Omental fat pad (tissue), 4 donors: ENCODE measurements around the gene PLCXD1. TPM values are rescaled to one million over a fixed set of nuclear protein-coding genes. Genes with fewer than 3 reads are reported as not detected.

Experiments
- ATAC-seq: fragments of 150-250 bp; one replicate; pipeline ENCODE4 v1.9.1; 2016; ENCODE audit warnings: mild to moderate bottlenecking, moderate library complexity; ENCODE audit not compliant: low FRiP score
- DNase-seq: peaks from one replicate; pipeline ENCODE4 v3.0.0-alpha.2; 2019; ENCODE audit warnings: low spot score
- total RNA-seq, 4 donors: library from RNA; depleted of rRNA; stranded (reverse); fragments of >200 nt; gene quantifications; one replicate each; pipeline ENCODE4 v1.1.0, GENCODE V29; 2016
- TF ChIP-seq, protein P1 (sequence below), 3 donors: fragments of 450-650 bp; IDR thresholded peaks; one replicate each; pipeline ENCODE4 v1.5.1; 2016 to 2017; ENCODE audit warnings: antibody characterized with exemption in 3 of 3, mild to moderate bottlenecking in 3 of 3, moderate library complexity in 2 of 3

PLCXD1 gene
- total RNA-seq, 4 donors from 2014 or later: 12.8 to 32.3 (median 21.9) TPM

DNA sequence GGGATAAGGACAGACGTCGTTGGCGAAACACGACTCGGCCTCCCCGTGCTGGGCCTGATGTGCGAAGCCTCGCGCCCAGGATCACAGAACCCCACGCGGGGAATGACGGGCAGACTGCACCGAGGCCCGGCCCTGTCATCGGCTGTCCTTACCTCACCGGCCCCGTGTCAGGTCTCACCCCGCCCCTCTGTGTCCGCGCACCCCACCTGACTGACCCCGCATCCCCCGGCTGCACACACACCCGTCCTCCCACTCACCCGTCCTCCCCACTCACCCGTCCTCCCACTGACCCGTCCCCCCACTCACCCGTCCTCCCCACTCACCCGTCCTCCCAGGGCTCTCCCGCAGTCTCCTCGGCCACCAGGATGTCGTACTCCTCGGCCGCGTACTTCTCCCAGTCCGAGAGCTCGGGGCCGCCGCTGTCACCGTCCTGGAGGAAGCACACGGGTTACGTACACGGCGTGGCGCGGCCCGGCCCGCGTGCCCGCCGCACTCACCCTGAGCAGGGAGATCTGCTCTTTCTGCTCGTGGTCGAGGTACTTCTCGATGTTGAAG lies 57.2 kb downstream of the PLCXD1 start:
- DNase-seq: no peak
- ATAC-seq: no peak
- TF ChIP-seq, protein P1, sequence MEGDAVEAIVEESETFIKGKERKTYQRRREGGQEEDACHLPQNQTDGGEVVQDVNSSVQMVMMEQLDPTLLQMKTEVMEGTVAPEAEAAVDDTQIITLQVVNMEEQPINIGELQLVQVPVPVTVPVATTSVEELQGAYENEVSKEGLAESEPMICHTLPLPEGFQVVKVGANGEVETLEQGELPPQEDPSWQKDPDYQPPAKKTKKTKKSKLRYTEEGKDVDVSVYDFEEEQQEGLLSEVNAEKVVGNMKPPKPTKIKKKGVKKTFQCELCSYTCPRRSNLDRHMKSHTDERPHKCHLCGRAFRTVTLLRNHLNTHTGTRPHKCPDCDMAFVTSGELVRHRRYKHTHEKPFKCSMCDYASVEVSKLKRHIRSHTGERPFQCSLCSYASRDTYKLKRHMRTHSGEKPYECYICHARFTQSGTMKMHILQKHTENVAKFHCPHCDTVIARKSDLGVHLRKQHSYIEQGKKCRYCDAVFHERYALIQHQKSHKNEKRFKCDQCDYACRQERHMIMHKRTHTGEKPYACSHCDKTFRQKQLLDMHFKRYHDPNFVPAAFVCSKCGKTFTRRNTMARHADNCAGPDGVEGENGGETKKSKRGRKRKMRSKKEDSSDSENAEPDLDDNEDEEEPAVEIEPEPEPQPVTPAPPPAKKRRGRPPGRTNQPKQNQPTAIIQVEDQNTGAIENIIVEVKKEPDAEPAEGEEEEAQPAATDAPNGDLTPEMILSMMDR (IDR thresholded peaks at IDR 0.05): no peak

DNA sequence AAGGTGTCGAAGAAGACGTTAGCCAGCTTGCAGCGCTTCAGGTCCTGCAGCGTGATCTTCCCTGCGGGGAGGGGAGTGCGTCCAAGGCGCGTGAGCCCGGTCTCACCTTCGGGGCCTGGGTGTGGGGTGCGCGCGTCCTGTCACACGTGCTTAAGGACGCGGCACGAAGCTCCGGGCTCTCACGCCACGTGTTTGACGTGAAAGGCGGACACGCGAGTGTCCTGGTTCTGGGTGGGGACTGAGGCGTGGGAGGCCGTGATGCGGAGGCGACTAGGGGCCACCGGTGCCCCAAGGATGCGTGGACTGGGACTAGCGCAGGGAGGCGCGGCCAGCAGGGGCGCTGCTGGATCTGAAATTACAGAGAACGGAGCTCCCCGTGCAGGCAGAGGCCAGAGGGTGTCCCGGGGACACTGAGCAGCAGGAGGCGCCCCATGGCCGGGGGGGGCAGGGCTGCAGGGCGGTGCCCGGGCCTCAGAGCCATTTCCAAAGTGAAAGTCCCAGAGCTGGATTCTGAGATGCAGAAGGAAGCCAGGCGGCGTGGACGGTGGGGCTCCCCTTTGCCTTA lies 57.7 kb downstream of the PLCXD1 start:
- TF ChIP-seq, protein P1 (IDR thresholded peaks at IDR 0.05): no peak
- DNase-seq (no peak), ATAC-seq (no peak)

DNA sequence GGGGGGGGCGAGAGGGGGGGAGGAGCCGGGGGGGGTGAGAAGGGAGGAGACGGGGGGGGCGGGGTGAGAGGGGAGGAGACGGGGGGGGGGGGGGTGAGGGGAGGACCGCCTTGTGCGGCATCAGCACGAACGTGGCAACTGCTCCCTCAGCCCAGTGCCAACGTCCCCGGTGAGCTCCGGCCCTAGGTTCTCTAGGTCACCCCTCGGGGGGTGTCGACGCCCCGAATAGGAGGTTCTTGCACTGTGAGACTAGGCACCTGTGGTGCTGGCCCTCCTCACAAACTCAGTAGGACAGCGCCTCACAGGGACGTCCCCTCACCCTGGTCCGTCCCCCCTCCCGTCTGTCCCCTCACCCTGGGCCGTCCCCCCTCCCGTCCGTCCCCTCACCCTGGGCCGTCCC lies 58.9 kb downstream of the PLCXD1 start:
- TF ChIP-seq, protein P1 (IDR thresholded peaks at IDR 0.05): no peak
- no peak for ATAC-seq
- DNase-seq: no peak

DNA sequence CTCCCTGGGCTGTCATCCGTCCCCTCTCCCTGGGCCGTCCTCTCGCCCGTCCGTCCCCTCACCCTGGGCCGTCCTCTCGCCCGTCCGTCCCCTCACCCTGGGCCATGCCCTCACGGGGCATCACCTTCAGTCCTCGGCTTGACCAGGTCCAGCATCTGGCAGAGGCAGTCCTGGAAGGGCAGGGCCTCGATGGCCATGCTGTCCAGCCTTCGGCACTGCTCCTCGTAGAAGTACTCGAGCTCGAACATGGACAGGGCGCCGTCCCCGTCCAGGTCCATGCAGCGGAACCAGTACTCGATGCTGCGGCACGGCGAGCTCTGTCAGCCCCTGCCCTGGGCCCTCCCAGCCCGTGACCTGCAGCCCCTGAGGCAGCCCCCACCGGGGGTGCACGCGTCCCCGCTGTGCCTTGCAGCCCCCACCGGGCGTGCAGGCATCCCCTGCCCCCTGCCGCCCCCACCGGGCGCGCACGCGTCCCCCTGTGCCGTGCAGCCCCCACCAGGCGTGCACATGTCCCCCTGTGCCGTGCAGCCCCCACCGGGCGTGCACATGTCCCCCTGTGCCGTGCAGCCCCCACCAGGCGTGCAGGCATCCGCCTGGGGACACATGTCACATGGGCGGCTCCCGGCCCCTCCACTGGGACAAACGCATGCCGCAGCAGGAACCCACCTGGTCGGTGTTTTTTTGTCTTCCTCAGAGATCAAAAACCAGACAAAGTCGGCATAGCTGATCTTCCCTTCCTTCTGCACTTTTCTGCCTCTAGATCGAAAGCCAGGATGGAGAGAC lies 59.7 kb downstream of the PLCXD1 start:
- TF ChIP-seq, protein P1 (IDR thresholded peaks at IDR 0.05): no peak
- ATAC-seq (peak; percentile 16), DNase-seq (no peak)

DNA sequence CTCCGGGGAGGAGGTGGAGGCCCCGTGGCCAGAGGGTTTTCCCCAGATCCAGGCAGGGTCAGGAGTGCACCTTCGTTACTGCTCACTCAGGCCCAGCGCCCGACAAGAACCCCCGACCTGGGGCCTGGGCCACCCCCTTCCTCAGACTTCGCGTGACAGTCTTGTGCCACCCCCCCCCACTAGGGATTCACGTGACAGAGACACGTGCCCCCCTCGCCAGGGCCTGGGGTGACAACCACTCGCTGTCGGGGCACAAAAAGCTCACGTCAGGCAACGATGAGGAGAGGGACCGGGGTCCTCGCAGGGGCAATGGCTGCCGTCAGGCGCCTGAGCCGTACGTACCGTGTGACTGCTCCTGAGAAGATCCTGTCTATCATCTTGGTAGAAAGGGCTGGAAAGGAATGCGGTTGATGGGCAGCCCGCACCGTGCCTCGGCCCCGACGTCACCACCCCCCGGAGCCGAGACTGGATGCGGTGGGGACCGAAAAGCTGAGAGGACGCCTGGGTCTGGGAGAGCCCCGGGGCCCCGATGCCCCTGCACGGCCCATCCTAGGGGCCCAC lies 60.4 kb downstream of the PLCXD1 start:
- TF ChIP-seq, protein P1 (IDR thresholded peaks at IDR 0.05): no peak
- no peak for DNase-seq
- ATAC-seq: no peak

DNA sequence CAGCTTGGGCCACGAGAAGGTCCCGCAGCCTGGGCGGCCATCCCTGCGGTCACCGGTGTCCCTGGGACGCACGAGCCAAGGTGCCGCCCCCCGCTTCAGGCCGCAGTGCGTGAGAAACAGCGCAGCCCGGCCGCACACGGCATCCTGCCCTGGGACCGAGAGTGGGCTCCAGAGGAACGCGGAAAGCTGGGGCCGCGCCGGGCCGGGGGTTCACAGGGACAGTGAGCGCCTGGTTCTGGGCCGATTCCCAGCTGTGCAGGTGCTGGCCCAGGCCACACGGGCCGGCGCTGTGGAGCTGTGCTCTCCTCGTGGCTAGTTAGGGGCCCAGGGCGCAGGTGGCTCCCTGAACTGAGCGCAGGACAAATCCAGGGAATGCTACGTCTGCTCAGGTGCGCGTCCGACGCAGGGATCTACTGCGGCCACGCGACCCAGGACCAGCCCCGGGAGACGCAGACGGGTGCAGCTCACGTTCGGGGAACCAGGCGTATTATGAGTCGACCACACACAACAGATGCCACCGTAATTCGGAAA lies 63.3 kb downstream of the PLCXD1 start:
- TF ChIP-seq, protein P1 (IDR thresholded peaks at IDR 0.05): no peak
- DNase-seq: no peak

More for the DNA sequence above, 63.3 kb downstream of the PLCXD1 start:
- ATAC-seq: no peak
